NCI-H345 (cell line): ENCODE measurements around the gene HACD1.
"Not testable (repeated sequence)": the region's sequence is repeated elsewhere in the genome, so short reads cannot be mapped to it uniquely, and the experiment has no call there.

ENCODE experiments used
- DNase-seq: peaks from one replicate; lab custom pipeline; 2025; lab: John Stamatoyannopoulos, UW

HACD1 gene

DNA sequence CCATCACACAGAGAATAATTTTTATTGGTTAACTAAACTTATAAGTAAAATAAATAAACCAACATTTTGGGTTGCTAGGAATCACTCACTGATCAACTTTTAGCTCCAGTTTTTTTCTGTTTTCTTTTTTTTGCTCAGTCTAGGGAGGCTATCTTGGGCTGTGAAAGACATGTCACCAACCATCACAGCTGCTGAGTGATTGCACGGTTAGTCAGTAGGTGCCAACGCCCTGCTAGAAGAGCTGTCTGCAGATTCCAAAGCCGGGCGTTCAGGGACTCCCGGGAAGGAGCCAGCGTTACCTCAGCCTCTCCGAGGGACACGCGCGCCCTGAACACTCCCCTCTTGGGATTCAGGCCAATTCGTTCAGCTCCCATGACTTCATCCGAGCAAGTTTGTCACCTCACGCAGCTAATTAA lies 26.2 kb upstream of the HACD1 start:
- peak; percentile 64 for DNase-seq

DNA sequence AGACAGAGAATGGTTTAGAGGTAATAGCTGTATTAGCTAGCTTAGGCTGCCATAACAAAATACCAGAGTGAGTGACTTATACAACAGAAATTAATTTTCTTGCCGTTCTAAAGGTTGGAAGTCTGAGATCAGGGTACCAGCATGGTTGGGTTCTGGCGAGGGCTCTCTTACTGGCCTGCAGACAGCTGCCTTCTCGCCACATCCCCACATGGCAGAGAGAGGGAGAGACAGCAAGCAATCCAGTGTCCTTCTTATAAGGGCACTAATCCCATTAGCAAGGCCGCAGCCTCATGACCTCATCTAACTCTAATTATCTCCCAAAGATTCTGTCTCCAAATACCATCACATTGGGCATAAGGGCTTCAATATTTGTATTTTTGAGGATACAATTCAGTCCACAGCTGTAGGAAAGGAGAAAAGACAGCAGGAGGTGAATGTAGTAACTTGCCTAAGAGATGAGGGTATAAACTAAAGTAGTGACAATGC lies 23.2 kb upstream of the HACD1 start:
- DNase-seq, result no peak

DNA sequence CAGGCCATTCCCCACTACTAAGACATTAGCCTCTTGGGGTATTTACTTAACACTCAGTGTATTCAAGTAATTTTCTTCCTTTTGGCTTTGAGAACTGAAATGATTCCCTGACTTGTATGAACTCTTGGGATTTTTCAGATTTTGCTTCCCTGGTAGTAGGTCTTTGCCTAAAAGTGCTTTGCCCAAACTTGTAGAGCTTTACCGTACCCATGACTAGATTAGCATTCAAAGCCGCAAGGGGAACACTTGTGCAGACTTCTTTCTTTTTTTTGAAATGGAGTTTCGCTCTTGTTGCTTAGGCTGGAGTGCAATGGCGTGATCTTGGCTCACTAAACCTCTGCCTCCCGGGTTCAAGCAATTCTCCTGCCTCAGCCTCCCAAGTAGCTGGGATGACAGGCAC lies 20.7 kb upstream of the HACD1 start:
- no peak for DNase-seq

DNA sequence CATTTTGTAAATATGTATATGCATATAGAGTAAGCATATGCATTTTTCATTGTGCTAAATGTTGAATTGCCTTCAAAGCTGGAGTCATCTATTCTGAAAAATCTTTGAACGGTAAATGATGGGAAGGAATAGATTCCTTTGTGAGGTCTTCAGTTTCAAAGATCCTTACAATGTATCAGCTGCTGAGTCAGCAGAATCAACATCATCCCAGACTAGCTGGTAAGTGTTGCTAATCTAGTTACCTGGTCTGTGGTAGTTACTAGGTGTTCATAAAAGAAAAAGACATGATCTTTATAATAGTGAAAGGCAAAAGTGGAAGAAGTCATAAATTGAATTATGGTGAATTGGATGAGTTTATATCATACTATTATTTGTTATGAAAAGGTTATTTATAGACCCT lies 16.2 kb upstream of the HACD1 start:
- DNase-seq, result no peak

DNA sequence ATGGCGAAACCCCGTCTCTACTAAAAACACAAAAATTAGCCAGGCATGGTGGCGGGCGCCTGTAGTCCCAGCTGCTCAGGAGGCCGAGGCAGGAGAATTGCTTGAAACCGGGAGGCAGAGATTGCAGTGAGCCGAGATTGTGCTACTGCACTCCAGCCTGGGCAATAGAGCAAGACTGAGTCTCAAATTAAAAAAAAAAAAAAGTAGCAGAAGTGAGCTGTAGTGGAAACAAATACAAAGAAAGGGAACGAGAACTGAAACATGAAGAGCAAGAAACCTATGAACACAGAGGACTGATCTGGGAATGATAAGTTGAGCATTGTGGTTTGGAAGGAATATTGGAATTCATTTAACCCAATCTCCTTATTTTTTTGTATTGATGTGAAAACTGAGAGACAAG lies 15.4 kb upstream of the HACD1 start:
- not testable (repeated sequence) for DNase-seq

DNA sequence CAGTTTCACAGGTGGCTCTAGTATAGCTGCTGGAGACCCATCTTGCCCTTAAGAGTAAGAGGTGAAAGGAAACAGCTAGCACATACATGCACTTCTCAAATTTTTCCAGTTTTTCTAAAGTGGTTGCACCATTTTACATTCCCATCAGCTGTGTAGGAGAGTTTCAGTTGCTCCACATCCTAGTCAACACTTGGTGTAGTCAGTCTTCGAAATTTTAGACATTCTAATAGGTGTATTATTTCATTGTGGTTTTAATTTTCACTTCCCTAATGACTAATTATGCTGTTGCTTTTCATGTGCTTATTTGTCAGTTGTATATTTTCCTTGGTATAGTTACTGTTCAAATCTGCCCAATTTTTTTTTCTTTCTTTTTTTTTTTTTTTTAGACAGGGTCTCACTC lies 9.5 kb upstream of the HACD1 start:
- no peak for DNase-seq

DNA sequence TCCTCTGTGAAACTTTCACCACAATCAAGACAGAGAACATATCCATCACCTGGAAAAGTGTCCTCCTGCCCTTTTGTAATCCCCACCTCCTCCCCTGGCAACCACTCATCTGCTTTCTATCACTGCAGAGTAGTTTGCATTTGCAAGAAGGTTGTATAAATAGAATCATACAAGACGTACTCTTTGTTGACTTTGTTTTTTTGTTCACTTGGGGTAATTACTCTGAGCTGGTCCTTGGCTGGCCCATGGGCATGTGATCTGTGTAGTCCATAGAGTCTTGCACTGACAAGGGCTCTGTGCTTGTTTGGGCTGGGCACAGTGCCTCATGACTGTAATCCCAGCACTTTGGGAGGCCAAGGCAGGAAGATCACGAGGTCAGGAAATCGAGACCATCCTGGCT lies 7.8 kb upstream of the HACD1 start:
- DNase-seq, result no peak

DNA sequence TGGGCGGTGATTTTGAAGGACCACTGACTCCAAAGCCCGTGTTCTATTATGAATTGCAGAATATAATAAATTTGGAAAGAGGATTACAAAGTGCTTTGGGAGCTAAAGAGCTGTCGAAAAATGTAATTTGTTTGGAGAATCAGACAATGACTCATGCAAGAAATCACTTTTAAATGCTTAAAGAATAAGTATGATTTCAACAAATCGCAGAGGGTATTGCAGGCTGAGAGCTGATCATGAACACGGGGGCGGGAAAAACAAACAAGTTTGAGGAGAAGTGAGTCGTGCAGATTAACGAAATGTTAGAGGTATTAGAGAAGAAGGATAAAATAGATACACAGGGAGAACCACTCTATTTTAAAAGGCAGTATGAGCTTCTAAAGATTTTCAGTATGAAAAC lies 4.9 kb upstream of the HACD1 start:
- no peak for DNase-seq

DNA sequence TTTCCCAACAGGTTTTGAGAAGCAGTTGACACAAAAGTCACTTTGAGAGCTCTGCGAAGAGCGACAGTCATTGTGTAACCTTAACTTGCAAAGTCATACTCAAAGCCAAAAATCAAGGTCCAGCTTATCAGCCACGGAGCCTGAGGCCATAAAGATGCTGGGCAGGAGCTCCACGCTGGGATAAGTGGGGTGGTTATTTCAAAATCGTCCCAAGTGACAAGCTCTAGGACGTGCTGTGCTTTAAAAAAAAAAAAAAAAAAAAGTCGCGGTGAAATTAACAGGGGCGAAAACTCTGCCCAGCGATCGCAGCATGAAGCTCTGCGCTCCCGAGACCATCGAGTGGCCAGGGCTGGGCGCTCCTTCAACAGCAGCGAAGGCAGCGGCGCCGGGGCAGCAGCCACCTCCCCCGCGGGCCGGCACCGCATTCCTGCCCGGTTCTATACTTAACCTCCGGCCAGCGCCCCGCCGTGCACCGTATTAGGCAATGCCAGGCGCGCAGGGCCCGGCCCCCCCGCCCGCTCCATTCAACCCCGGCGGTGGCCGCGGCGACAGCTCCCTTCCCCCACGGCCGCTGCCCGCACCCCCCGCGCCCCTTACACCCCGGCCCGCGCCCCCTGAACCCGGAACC lies 657 bp downstream of the HACD1 start:
- DNase-seq, result no peak

DNA sequence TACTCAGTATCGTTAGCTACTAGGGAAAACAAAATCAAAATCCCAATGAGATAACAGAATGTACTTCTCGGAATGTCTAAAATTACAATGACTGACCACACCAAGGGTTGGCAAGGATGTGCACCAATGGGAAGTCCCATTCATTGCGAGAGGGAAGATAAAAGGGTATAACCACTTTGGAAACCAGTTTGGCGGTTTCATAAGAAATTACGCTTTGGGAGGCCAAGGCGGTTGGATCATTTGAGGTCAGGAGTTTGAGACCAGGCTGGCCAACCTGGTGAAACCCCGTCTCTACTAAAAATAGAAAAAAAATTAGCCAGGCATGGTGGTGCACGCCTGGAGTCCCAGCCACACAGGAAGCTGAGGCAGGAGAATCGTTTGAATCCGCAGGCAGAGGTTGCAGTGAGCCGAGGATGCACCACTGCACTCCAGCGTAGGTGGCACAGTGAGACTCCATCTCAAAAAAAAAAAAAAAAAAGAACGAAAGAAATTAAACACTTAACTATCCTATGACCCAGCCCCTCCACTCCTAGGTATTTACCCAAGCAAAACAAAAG lies 7.6 kb downstream of the HACD1 start:
- DNase-seq, result no peak

DNA sequence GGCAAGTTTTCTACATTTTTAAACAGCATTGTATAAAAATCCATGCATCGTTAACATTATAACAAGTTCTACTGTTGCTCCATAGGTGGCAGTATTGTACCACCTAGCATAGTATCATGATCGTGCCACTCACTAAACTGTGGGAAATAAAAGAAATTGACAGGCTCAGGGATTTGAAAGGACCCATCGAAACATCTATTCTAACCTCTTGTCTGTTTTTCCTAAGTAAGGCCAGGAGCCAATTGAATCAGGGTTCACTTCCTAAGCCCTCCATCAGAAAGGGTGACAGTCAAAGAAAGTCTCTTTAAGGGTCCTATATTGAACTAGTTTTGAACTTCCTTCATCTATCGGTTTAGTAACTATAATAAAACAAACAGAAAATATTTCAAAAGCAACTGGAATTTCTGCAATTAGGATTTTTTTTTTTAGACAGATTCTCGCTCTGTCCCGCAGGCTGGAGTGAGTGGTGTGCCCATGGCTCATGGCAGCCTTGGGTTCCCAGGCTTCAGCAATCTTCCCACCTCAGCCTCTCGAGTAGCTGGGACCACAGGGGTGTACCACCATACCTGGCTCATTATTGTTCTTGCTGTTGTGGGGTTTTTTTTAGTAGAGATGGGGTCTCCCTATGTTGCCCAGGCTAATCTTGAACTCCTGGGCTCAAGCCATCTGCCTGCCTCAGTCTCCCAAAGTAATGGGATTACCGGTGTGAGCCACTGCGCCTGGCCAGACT lies 9.4 kb downstream of the HACD1 start:
- peak; percentile 10 for DNase-seq

DNA sequence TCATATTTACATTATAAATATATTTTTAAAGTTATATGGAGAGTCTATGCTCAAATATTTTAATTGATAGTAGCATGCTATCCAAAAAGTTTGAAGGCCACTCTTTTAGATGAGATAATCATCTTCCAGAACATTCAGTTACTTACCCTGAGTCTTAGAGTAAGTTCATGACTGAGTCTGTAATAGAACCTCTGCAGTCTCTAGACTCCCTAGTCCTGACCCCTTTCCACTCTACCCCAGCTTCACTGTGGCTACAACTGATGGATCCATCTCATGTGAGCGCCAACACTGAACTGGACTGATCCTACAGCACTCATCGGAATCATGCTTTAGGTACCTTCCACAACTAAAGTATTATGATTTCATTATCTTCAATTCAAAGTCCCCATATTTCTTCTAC lies 10.1 kb downstream of the HACD1 start:
- DNase-seq, result no peak

DNA sequence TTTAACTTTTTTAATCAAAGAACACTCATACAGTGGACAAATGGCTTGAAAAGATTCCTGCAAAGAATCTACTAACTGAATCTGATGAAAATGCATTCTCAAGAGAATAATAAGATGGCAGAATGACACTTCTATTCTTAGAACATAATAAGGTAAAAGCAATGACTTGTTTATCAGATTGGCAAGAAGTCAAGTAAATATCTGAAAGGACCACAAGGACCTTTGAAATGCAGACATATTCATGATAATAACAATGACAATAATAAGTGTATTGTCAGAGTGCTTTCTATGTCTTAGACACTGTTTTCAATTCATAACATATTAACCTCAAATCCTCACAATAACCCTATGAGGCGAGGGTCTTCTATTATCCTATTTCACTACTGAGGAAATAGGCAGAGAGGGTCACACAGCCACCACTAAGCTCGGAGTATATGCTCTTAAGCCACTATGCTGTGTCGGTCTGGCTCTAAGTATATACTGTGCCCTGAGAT lies 10.6 kb downstream of the HACD1 start:
- DNase-seq, result no peak

DNA sequence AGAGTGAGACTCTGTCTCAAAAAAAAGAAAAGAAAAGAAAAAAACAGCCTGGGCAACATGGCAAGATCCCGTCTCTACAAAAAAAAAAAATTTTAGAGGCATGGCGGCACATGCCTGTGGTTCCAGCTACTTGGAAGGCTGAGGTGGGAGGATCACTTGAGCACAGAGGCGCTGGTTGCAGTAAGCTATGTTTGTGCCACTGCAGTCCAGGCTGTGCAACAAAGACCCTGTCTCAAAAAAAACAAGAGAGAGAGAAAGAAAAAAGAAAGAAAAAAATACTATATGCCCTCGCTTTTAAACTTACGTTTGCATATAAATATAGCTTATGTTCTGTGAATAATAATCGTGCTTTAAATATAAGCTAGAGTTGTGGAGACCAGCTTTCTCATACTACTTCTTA lies 11.2 kb downstream of the HACD1 start:
- no peak for DNase-seq

DNA sequence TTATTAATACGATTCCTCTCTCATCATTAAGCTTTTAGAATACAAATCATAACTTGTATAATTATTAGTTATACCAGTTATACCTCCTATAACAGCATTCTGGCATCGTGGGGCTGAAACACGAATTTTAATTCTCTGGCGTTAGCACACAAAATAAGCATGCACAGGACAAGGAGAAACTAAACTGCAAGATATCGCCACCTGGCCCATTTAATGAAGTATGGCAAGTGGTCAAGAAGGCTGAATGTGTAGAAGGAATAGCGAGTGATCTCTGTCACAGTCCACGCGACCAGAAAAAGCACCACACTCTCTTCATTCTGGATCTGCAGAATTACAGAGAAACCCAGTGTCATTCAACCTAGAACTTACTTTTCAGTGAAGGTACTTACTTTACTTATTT lies 18.1 kb downstream of the HACD1 start:
- DNase-seq, result no peak

DNA sequence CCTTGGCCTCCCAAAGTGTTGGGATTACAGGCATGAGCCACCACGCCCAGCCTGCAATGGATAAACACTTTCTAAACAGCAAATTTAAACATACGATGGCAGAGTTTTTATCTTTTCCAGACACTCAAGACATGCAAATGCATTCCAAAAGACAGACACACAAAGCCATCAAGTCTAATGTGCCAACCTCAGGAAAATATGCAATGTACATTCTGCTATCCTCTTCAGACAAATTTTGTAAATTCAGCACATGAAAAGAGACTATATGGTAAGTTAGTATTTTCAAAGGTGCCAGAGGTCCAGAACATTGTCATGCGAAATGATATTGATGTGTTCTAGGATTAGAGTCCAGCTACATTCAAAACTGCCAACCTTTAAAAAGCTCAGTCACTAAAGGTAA lies 19.8 kb downstream of the HACD1 start:
- no peak for DNase-seq

DNA sequence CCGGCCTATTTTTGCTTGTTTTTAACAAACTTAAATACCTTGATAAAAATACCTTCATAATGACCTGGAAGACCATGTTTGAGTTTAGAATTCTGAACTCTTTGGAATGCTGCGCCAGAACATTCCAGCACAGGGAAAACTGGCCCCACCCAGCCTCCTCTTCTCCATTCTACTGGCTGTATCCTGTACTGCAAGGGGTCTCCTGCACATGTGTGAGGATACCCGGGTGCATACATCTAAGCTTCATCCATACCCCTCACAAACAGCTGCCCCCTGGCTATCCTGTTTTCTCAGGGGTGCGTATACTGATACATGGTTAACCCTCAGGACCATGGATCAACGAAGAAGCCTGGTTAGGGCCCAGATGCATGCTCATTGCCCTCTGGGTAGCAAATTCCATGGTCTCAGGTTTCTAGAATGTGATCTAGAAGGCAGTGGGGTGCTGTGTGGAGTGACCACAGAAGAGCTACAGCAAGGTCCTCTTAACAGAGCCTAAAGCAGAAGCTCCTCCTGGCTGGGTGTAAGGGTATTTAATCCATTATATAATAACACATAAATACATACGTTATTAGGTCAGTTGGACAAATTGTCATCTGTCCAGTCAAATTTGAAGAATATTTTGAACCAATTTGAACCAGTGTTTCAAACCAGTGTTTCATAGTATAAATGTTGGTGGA lies 26.1 kb downstream of the HACD1 start:
- DNase-seq, result no peak

DNA sequence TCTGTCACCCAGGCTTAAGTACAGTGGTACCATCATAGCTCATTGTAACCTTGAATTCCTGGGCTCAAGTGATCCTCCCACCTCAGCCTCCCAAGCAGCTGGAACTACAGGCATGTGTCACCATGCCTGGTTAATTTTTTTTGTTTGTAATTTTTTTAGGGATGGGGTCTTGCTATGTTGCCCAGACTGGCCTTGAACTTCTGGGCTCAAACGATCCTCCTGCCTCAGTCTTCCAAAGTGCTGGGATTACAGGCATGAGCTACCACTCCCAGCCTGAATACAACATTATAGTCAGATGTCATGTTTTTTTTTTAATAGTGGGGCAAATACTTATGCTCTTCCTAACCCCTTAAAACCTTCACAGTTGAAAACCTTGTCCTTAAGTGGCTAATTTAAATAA lies 27.9 kb downstream of the HACD1 start:
- DNase-seq, result not testable (repeated sequence)

DNA sequence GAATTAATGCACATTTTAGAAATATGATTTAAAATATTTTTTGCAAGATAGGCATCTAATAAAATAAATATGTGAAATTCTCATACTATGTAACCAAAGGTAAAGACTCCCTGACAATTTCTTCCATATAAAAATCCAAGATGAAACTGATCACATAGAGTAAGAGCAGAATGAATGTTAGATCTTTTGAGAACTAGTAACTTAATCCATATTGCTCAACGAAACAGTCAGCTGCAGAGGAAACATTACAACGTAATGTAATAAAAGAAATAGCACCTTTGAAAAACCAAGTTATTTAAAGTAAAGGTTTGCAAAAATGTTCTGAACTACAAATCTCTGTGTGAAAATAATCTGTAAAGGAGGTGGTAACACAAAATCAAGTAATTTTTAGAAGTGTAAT lies 28.8 kb downstream of the HACD1 start:
- no peak for DNase-seq

DNA sequence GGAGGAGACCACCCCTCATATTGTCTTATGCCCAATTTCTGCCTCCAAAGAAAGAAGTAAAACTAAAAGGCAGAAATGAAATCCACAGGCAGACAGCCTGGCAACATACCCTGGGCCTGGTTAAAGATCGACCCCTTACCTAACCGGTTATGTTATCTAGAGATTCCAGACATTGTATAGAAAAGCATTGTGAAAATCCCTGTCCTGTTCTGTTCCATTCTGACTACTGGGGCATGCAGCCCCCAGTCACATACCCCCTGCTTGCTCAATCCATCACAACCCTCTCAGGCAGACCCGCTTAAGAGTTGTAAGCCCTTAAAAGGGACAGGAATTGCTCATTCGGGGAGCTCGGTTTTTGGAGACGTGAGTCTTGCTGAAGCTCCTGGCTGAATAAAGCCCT lies 29.9 kb downstream of the HACD1 start:
- DNase-seq, result not testable (repeated sequence)

DNA sequence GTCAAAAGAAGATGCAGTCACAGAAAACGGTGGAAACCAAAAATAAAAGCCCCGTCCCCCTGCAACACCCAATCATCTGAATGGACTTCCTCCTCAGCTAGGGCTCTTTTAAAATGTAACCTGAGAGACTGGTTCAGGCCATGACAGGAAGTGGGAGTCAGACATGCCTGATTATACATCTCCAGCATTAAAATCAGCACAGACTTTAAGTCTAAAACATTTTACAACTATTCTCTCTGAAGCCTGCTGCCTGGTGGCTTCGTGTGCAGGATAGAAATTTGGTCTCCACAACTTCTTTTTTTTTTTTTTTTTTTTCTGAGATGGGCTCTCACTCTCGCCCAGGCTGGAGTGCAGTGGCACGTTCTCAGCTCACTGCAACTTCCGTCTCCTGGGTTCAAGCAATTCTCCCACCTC lies 30.3 kb downstream of the HACD1 start:
- DNase-seq, result no peak

DNA sequence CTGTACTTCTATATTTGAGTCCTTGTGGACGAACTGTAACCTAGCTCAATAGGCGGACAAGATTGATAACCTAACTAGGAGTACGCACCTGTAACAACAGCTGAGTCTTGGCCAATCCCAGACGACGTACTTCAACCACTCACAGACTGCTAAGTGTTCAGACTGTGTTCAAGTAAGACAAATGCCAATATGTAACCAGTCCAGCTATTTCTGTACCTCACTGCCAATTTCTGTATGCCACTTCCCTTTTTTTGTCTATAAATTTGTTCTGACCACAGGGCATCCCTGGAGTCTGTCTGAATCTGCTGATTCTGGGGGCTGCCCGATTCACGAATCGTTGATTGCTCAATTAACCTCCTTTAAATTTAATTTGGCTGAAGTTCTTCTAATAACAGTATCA lies 32.2 kb downstream of the HACD1 start:
- no peak for DNase-seq

DNA sequence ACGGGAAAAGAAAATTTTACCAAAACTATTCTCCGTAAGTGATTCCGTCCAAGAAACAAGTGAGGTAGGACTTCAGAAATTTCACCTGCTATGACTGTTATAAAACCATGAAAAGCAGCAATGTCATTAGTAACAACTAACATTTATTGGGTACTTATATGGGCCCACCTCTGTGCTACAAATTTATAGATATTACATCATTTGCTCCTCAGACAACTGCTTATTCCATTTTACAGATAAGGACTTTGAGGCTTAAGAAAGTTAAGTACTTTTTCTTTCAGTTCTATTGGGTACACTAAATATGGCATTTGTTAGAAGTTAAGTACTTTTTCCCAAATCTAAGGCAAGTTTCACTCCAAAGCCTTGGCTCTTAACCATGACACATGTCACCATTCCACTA lies 36.3 kb downstream of the HACD1 start:
- no peak for DNase-seq
